HepG2 (cell line): Measurements from ENCODE around the gene SLC36A1. TPM values are rescaled to one million over a fixed set of nuclear protein-coding genes. Genes with fewer than 3 reads are reported as not detected.

Experiments used
- FOXJ3 ChIP-seq: sonication (generic); formaldehyde crosslinking; IDR thresholded peaks from 2 replicates; pipeline ENCODE4 v1.4.0; 2020; ENCODE audit warnings: missing genetic modification reagents, mild to moderate bottlenecking, borderline replicate concordance
- ISL2 ChIP-seq: sonication (generic); formaldehyde crosslinking; IDR thresholded peaks from 2 replicates; pipeline ENCODE4 v1.5.0; 2020; ENCODE audit warnings: missing genetic modification reagents
- NCOA2 ChIP-seq: sonication (generic); formaldehyde crosslinking; IDR thresholded peaks from 2 replicates; pipeline ENCODE4 v1.8.0; 2022; ENCODE audit warnings: inconsistent platforms
- ZNF224 ChIP-seq: sonication (generic); formaldehyde crosslinking; IDR thresholded peaks from 2 replicates; pipeline ENCODE4 v1.5.0; 2020; ENCODE audit warnings: mild to moderate bottlenecking, missing genetic modification reagents
- ZNF232 ChIP-seq: sonication (generic); formaldehyde crosslinking; IDR thresholded peaks from 2 replicates; pipeline ENCODE4 v1.4.0; 2020; ENCODE audit warnings: missing genetic modification reagents, borderline replicate concordance
- ZNF260 ChIP-seq: sonication (generic); formaldehyde crosslinking; IDR thresholded peaks from 2 replicates; pipeline ENCODE4 v1.4.0; 2020; ENCODE audit warnings: missing genetic modification reagents, low read depth, mild to moderate bottlenecking, borderline replicate concordance
- ZNF569 ChIP-seq: sonication (generic); formaldehyde crosslinking; IDR thresholded peaks from 2 replicates; pipeline ENCODE4 v1.5.0; 2020; ENCODE audit warnings: mild to moderate bottlenecking, missing genetic modification reagents, moderate library complexity, borderline replicate concordance
- ZNF616 ChIP-seq: sonication (generic); formaldehyde crosslinking; IDR thresholded peaks from 2 replicates; pipeline ENCODE4 v1.5.0; 2020; ENCODE audit warnings: low read depth, mild to moderate bottlenecking, missing genetic modification reagents
- ZSCAN22 ChIP-seq: sonication (generic); formaldehyde crosslinking; IDR thresholded peaks from 2 replicates; pipeline ENCODE4 v1.4.0; 2020; ENCODE audit warnings: mild to moderate bottlenecking, missing genetic modification reagents
- ZSCAN31 ChIP-seq: sonication (generic); formaldehyde crosslinking; IDR thresholded peaks from 2 replicates; pipeline ENCODE4 v1.5.0; 2020; ENCODE audit warnings: low read depth, mild to moderate bottlenecking, missing genetic modification reagents
- polyA plus RNA-seq, 8 experiments: library from polyadenylated mRNA; depleted of rRNA in 3 of 8; stranded (reverse) in 7 of 8; unstranded in 1 of 8; fragments of >200 nt; fragmentation: Illumina TruSeq in 4 of 8; extraction: Trizol in 4 of 8; gene quantifications; 2 replicates each; pipeline versions ENCODE4 v1.2.1 to v1.2.3, GENCODE V29; 2011 to 2016; ENCODE audit warnings: low read depth in 4 of 8, missing spikeins in 1 of 8, mixed read lengths in 1 of 8; ENCODE audit not compliant: insufficient read depth in 1 of 8
- total RNA-seq, 5 experiments: library from RNA; depleted of rRNA; stranded (reverse); fragments of >200 nt; fragmentation: Illumina TruSeq; extraction: Trizol; gene quantifications; 2 replicates each; pipeline ENCODE4 v1.2.3, GENCODE V29; 2016; ENCODE audit warnings: low read depth in 1 of 5
- TF ChIP-seq, protein P1 (sequence below): sonication (generic); formaldehyde crosslinking; IDR thresholded peaks from 2 replicates; pipeline ENCODE4 v1.4.0; 2020; ENCODE audit warnings: missing genetic modification reagents, low read depth, mild to moderate bottlenecking, borderline replicate concordance
- TF ChIP-seq, protein P2 (sequence below): sonication (generic); formaldehyde crosslinking; IDR thresholded peaks from 2 replicates; pipeline ENCODE4 v1.5.1; 2020; ENCODE audit warnings: mild to moderate bottlenecking, missing genetic modification reagents, moderate library complexity
- TF ChIP-seq, protein P3 (sequence below): sonication (generic); formaldehyde crosslinking; IDR thresholded peaks from 2 replicates; pipeline ENCODE4 v1.8.0; 2022; ENCODE audit warnings: missing genetic modification reagents, mild to moderate bottlenecking, inconsistent platforms, borderline replicate concordance
- TF ChIP-seq, protein P4 (sequence below): sonication (generic); formaldehyde crosslinking; IDR thresholded peaks from 2 replicates; pipeline ENCODE4 v1.4.0; 2020; ENCODE audit warnings: missing genetic modification reagents, borderline replicate concordance
- TF ChIP-seq, protein P5 (sequence below): sonication (generic); formaldehyde crosslinking; IDR thresholded peaks from 2 replicates; pipeline ENCODE4 v1.4.0; 2020; ENCODE audit warnings: missing genetic modification reagents, mild to moderate bottlenecking, borderline replicate concordance

SLC36A1 gene
- total and polyA plus RNA-seq, 2 of the 13 experiments (the other 11 are each of a cell fraction or from before 2014, with no cell fraction given), result 8.0 to 8.9 TPM

DNA sequence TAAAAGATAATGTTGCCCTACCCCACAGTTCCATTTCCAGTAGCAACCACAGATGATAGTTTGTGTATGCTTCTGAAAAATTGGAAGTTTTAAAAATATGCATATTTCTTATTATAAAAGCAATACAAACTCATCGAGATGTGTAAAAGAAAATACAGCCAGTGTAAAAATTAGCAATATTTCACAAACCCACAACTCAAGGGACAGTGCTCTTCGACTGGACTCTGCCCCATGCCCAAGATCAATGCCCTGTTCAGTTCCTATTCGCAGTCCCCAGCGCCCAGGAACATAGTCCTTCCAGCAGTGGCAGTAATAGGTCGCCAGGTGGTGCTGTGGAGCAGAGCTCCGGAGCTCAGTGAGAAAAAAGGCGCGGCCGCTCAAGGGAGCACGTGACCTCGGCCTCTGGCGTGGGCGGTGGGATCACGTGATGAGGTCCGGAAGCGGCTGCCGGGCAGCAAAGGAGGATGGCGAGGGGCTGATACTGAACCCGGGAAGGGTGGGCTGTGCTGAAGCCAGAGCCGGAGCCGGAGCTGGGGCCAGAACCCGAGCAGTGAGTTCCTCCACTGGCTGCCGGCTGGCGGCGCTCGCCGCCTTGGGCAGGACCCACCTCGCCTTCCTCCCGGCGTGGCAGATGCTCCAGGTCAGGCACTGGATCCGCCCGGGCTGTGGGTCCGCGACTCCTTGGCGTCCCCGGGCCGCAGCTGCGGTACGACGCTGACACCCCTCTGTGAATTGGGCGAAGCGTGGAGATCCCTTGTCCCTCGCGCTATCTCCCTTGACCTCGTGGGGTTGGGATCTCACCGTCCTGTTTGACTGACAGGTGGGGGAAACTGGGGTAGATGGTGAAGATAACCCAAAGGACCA is at the start of gene SLC36A1 (continued):
- peak; percentile 66 for TF ChIP-seq ISL2
- TF ChIP-seq ZNF616 (CRISPR knock-in tag), result no peak
- TF ChIP-seq, protein P1, sequence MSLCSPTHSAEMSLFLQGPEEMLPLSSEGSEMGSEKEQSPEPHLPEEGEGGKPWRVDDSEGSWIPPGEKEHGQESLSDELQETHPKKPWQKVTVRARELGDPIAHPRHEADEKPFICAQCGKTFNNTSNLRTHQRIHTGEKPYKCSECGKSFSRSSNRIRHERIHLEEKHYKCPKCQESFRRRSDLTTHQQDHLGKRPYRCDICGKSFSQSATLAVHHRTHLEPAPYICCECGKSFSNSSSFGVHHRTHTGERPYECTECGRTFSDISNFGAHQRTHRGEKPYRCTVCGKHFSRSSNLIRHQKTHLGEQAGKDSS, result peak; percentile 99
- 0 out of 2 replicates have a peak, but pooled peaks have one; percentile 59 for TF ChIP-seq ZNF224 (CRISPR knock-in tag)
- TF ChIP-seq ZSCAN31 (CRISPR knock-in tag), result peak; percentile 87; the same call in 1 of the 2 replicates
- TF ChIP-seq ZNF232, result no peak
- TF ChIP-seq ZNF569 (CRISPR knock-in tag), result no peak
- TF ChIP-seq, protein P2, sequence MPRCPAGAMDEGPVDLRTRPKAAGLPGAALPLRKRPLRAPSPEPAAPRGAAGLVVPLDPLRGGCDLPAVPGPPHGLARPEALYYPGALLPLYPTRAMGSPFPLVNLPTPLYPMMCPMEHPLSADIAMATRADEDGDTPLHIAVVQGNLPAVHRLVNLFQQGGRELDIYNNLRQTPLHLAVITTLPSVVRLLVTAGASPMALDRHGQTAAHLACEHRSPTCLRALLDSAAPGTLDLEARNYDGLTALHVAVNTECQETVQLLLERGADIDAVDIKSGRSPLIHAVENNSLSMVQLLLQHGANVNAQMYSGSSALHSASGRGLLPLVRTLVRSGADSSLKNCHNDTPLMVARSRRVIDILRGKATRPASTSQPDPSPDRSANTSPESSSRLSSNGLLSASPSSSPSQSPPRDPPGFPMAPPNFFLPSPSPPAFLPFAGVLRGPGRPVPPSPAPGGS (CRISPR knock-in tag), result peak; percentile 30; the same call in 1 of the 2 replicates
- TF ChIP-seq ZSCAN22 (CRISPR knock-in tag), result no peak
- no peak for TF ChIP-seq ZNF260
- TF ChIP-seq, protein P3, sequence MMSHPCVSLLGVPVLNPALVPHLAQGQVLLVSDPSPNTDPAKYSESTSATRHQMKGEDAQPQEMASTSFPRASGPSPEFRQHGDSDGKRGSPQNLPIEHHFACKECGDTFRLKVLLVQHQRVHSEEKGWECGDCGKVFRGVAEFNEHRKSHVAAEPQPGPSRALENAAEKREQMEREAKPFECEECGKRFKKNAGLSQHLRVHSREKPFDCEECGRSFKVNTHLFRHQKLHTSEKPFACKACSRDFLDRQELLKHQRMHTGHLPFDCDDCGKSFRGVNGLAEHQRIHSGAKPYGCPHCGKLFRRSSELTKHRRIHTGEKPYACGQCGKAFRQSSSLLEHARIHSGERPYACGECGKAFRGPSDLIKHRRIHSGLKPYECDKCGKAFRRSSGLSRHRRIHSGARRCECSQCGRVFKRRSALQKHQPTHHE, result 0 out of 2 replicates have a peak, but pooled peaks have one; percentile 33
- TF ChIP-seq NCOA2 (CRISPR knock-in tag), result peak; percentile 45; the same call in 1 of the 2 replicates
- TF ChIP-seq, protein P4, sequence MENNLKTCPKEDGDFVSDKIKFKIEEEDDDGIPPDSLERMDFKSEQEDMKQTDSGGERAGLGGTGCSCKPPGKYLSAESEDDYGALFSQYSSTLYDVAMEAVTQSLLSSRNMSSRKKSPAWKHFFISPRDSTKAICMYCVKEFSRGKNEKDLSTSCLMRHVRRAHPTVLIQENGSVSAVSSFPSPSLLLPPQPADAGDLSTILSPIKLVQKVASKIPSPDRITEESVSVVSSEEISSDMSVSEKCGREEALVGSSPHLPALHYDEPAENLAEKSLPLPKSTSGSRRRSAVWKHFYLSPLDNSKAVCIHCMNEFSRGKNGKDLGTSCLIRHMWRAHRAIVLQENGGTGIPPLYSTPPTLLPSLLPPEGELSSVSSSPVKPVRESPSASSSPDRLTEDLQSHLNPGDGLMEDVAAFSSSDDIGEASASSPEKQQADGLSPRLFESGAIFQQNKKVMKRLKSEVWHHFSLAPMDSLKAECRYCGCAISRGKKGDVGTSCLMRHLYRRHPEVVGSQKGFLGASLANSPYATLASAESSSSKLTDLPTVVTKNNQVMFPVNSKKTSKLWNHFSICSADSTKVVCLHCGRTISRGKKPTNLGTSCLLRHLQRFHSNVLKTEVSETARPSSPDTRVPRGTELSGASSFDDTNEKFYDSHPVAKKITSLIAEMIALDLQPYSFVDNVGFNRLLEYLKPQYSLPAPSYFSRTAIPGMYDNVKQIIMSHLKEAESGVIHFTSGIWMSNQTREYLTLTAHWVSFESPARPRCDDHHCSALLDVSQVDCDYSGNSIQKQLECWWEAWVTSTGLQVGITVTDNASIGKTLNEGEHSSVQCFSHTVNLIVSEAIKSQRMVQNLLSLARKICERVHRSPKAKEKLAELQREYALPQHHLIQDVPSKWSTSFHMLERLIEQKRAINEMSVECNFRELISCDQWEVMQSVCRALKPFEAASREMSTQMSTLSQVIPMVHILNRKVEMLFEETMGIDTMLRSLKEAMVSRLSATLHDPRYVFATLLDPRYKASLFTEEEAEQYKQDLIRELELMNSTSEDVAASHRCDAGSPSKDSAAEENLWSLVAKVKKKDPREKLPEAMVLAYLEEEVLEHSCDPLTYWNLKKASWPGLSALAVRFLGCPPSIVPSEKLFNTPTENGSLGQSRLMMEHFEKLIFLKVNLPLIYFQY, result peak; percentile 27; the same call in 1 of the 2 replicates
- TF ChIP-seq, protein P5, sequence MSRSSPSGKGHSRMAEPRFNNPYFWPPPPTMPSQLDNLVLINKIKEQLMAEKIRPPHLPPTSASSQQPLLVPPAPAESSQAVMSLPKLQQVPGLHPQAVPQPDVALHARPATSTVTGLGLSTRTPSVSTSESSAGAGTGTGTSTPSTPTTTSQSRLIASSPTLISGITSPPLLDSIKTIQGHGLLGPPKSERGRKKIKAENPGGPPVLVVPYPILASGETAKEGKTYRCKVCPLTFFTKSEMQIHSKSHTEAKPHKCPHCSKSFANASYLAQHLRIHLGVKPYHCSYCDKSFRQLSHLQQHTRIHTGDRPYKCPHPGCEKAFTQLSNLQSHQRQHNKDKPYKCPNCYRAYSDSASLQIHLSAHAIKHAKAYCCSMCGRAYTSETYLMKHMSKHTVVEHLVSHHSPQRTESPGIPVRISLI, result peak; percentile 80; the same call in 1 of the 2 replicates
- no peak for TF ChIP-seq FOXJ3 (CRISPR knock-in tag)
